ENCODE measurements around the gene SFTA2. TPM values are rescaled to one million over a fixed set of nuclear protein-coding genes. Genes with fewer than 3 reads are reported as not detected.

Gene SFTA2
- total and polyA plus RNA-seq, 9 of the 15 experiments (the other 6 are each of a cell fraction or from before 2014, with no cell fraction given) = not detected

DNA sequence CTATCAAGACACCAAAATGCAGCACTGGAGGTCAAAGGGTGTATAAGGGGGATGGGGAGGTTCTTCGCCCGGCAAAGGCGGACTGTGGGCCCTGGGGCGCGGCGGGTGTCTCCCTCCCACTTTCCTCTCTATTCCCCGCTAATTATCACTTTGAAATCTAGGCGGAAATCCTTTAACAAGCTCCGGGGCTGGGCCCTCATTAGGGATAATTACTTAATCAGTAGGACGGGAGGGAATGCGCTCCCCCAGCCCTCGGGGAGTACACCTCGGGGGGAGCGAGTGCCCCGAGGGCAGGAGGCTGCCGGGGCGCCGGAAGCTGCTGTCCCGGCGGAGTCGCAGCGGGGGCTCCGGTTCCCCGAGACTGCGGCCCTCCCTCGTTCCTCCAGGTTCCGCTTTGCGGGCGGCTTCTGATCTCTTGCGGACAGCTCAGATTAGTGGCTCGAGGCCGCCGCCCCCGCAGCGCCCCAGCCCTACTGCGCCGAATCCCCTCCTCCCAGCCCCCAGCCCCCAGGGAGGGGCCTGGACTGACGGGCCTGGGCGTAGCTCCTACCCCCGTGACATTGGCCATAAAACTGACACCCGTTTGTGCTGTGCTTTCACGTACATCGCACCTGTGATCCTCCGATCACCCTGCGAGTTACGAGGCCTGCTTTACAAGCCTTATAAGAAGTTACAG lies 23.5 kb upstream of the SFTA2 start (continued):
- TF ChIP-seq, protein P1, sequence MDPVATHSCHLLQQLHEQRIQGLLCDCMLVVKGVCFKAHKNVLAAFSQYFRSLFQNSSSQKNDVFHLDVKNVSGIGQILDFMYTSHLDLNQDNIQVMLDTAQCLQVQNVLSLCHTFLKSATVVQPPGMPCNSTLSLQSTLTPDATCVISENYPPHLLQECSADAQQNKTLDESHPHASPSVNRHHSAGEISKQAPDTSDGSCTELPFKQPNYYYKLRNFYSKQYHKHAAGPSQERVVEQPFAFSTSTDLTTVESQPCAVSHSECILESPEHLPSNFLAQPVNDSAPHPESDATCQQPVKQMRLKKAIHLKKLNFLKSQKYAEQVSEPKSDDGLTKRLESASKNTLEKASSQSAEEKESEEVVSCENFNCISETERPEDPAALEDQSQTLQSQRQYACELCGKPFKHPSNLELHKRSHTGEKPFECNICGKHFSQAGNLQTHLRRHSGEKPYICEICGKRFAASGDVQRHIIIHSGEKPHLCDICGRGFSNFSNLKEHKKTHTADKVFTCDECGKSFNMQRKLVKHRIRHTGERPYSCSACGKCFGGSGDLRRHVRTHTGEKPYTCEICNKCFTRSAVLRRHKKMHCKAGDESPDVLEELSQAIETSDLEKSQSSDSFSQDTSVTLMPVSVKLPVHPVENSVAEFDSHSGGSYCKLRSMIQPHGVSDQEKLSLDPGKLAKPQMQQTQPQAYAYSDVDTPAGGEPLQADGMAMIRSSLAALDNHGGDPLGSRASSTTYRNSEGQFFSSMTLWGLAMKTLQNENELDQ (CRISPR knock-in tag; IDR thresholded peaks at IDR 0.05; ENCODE audit: borderline replicate concordance) = no peak
- TF ChIP-seq NR2C2 (CRISPR knock-in tag; IDR thresholded peaks at IDR 0.05) = no peak
- TF ChIP-seq NR2C2 (tag; IDR thresholded peaks at IDR 0.05) = peak; percentile 86
- TF ChIP-seq IRF9 (tag; IDR thresholded peaks at IDR 0.05) = no peak
- no peak for TF ChIP-seq STAT5B (CRISPR knock-in tag; IDR thresholded peaks at IDR 0.05)
- no peak for TF ChIP-seq KLF10 (CRISPR knock-in tag; IDR thresholded peaks at IDR 0.05)
- peak; percentile 74 for TF ChIP-seq POLR2A (conservative IDR thresholded peaks at IDR 0.05)
- TF ChIP-seq STAT5A (IDR thresholded peaks at IDR 0.05; ENCODE audit: borderline replicate concordance, low read length) = no peak
- TF ChIP-seq ZC3H11A (IDR thresholded peaks at IDR 0.05; ENCODE audit: low read depth, low read length) = no peak
- TF ChIP-seq NFIC (IDR thresholded peaks at IDR 0.05) = 0 out of 2 replicates have a peak, but pooled peaks have one; percentile 39
- TF ChIP-seq ZNF41 (CRISPR knock-in tag; conservative IDR thresholded peaks at IDR 0.05) = no peak
- TF ChIP-seq ZBTB2 (IDR thresholded peaks at IDR 0.05) = no peak
- TF ChIP-seq ZNF239 (CRISPR knock-in tag; IDR thresholded peaks at IDR 0.05) = no peak
- TF ChIP-seq MTA3 (IDR thresholded peaks at IDR 0.05; ENCODE audit: borderline replicate concordance) = peak; percentile 84
- no peak for TF ChIP-seq ZSCAN32 (CRISPR knock-in tag; IDR thresholded peaks at IDR 0.05)
- TF ChIP-seq ZNF124 (CRISPR knock-in tag; IDR thresholded peaks at IDR 0.05) = no peak
- TF ChIP-seq NCOA1 (IDR thresholded peaks at IDR 0.05; ENCODE audit: low read depth) = peak; percentile 97
- TF ChIP-seq CBX3 (IDR thresholded peaks at IDR 0.05; ENCODE audit: borderline replicate concordance in 1 of 2, low read length in 2 of 2) = no peak; a peak in 1 of 3 replicates
- TF ChIP-seq, protein P2, sequence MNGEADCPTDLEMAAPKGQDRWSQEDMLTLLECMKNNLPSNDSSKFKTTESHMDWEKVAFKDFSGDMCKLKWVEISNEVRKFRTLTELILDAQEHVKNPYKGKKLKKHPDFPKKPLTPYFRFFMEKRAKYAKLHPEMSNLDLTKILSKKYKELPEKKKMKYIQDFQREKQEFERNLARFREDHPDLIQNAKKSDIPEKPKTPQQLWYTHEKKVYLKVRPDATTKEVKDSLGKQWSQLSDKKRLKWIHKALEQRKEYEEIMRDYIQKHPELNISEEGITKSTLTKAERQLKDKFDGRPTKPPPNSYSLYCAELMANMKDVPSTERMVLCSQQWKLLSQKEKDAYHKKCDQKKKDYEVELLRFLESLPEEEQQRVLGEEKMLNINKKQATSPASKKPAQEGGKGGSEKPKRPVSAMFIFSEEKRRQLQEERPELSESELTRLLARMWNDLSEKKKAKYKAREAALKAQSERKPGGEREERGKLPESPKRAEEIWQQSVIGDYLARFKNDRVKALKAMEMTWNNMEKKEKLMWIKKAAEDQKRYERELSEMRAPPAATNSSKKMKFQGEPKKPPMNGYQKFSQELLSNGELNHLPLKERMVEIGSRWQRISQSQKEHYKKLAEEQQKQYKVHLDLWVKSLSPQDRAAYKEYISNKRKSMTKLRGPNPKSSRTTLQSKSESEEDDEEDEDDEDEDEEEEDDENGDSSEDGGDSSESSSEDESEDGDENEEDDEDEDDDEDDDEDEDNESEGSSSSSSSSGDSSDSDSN (IDR thresholded peaks at IDR 0.05; ENCODE audit: borderline replicate concordance in 1 of 2, low read depth in 2 of 2, low read length in 2 of 2) = peak; percentile 56 to 66; a peak in 1 of 4 replicates
- TF ChIP-seq GATAD2A (IDR thresholded peaks at IDR 0.05) = no peak
- no peak for TF ChIP-seq ZBTB8A (IDR thresholded peaks at IDR 0.05; ENCODE audit: partially characterized antibody)
- TF ChIP-seq HOXB6 (CRISPR knock-in tag; IDR thresholded peaks at IDR 0.05; ENCODE audit: borderline replicate concordance) = no peak
- TF ChIP-seq JUN (IDR thresholded peaks at IDR 0.05; ENCODE audit: borderline replicate concordance, low read depth, low read length) = peak; percentile 46; the same call in 1 of the 2 replicates
- 0 out of 2 replicates have a peak, but pooled peaks have one; percentile 32 for TF ChIP-seq JUN (CRISPR knock-in tag; IDR thresholded peaks at IDR 0.05; ENCODE audit: borderline replicate concordance)

All from K562 (cell line).